Stimulated activated CD4-positive, alpha-beta T cell treated with anti-CD3 and anti-CD28 coated beads, Interleukin-15, amount 100 ng/mL, for 1 hour (primary cell): ENCODE results near the gene NXN.
"Not testable (repeated sequence)": the region's sequence is repeated elsewhere in the genome, so short reads cannot be mapped to it uniquely, and the experiment has no call there.

ENCODE experiments used
- DNase-seq, 2 donors: peaks; one replicate each; pipeline ENCODE4 v3.0.0-alpha.2; 2020; ENCODE audit warnings: low read depth in 1 of 2, low spot score in 1 of 2

Gene NXN

GRCh38 chr17:896454-896853 is 83.1 kb downstream of the NXN start:
- no peak for DNase-seq

- no peak for DNase-seq
These were observed 86.6 kb downstream of the NXN start for GRCh38 chr17:892958-893357.

- DNase-seq = no peak
These were observed 90.6 kb downstream of the NXN start for GRCh38 chr17:888998-889441.

- DNase-seq = no peak
These were observed 91.9 kb downstream of the NXN start for GRCh38 chr17:887551-888209.

- no peak for DNase-seq
These were observed 93.5 kb downstream of the NXN start for GRCh38 chr17:885971-886571.

- DNase-seq = no peak
These were observed 96.0 kb downstream of the NXN start for GRCh38 chr17:883586-883962.

- DNase-seq = no peak
These were observed 96.6 kb downstream of the NXN start for GRCh38 chr17:882827-883585.

- DNase-seq = no peak
These were observed 97.8 kb downstream of the NXN start for GRCh38 chr17:881778-882177.

GRCh38 chr17:880443-881269 is 98.9 kb downstream of the NXN start:
- DNase-seq = no peak

GRCh38 chr17:879546-880442 is 99.8 kb downstream of the NXN start:
- DNase-seq = peak; percentile 34 to 36

GRCh38 chr17:877630-878029 is 101.9 kb downstream of the NXN start:
- DNase-seq = no peak

- no peak for DNase-seq
These were observed 103.3 kb downstream of the NXN start for GRCh38 chr17:876272-876671.

- DNase-seq = not testable (repeated sequence)
These were observed 105.0 kb downstream of the NXN start for GRCh38 chr17:874590-874989.

GRCh38 chr17:872855-873254 is 106.7 kb downstream of the NXN start:
- no peak for DNase-seq

- DNase-seq = no peak
These were observed 107.6 kb downstream of the NXN start for GRCh38 chr17:871751-872519.

- DNase-seq = no peak
These were observed 109.7 kb downstream of the NXN start for GRCh38 chr17:869567-870525.

GRCh38 chr17:869086-869485 is 110.5 kb downstream of the NXN start:
- DNase-seq = no peak

GRCh38 chr17:867896-868489 is 111.6 kb downstream of the NXN start:
- DNase-seq = no peak
